ENCODE results near the gene DGKI. TPM values are rescaled to one million over a fixed set of nuclear protein-coding genes. Genes with fewer than 3 reads are reported as not detected.

Gene DGKI
- total and polyA plus RNA-seq, 2 of the 13 experiments (the other 11 are each of a cell fraction or from before 2014, with no cell fraction given): 0.09 to 0.17 TPM

GRCh38 chr7:137351941-137352340 is 494.8 kb downstream of the DGKI start:
- H3K4me3 ChIP-seq (replicated peaks in 1 of 3; ENCODE audit: insufficient read depth in 1 of 3, low read depth in 2 of 3, low read length in 3 of 3): no peak overlapping the region
- H3K36me3 ChIP-seq (replicated peaks in 1 of 2; ENCODE audit: control insufficient read depth in 1 of 2, insufficient read depth in 2 of 2, low read length in 2 of 2): no peaks in the 10 kb centered on the region
- H3K4me1 ChIP-seq (ENCODE audit: insufficient read depth, low read length): no peaks in the 10 kb centered on the region
- DNase-seq (ENCODE audit: low spot score) (no peak), ATAC-seq (no peak), FAIRE-seq (no peak)
- in situ Hi-C loops (cut with HindIII; ENCODE audit: extremely low pct_ligation_motif_present, low pct_unique_long_range_greater_than_20kb) (no loop called here), intact Hi-C loops (cut with micrococcal nuclease; ENCODE audit: unreplicated experiment) (no loop called here)
- H3K4me2 ChIP-seq (ENCODE audit: low read depth, low read length): no peak overlapping the region
- ChIA-PET CTCF (ENCODE audit: low intra/inter-chr PET ratio, low total read pairs) (no interaction called here), POLR2A (no interaction called here)
- no peak overlapping the region for H3K27ac ChIP-seq (ENCODE audit: extremely low read length, insufficient read depth, low read length)
- TF ChIP-seq ZNF850 (CRISPR knock-in tag; conservative IDR thresholded peaks at IDR 0.05) (no peak), ISX (CRISPR knock-in tag; conservative IDR thresholded peaks at IDR 0.05) (no peak), ZNF407 (CRISPR knock-in tag; IDR thresholded peaks at IDR 0.05; ENCODE audit: not compliant biosample characterization) (no peak), ZNF329 (CRISPR knock-in tag; IDR thresholded peaks at IDR 0.05; ENCODE audit: low read depth) (no peak), ZNF317 (CRISPR knock-in tag; IDR thresholded peaks at IDR 0.05) (no peak), ZNF180 (CRISPR knock-in tag; IDR thresholded peaks at IDR 0.05; ENCODE audit: borderline replicate concordance, low read depth) (no peak), IRF2 (CRISPR knock-in tag; IDR thresholded peaks at IDR 0.05) (no peak), EED (CRISPR knock-in tag; IDR thresholded peaks at IDR 0.05) (no peak), ADNP (CRISPR knock-in tag; IDR thresholded peaks at IDR 0.05) (no peak), ZNF704 (CRISPR knock-in tag; IDR thresholded peaks at IDR 0.05; ENCODE audit: borderline replicate concordance) (no peak), HNRNPL (IDR thresholded peaks at IDR 0.05; ENCODE audit: low read depth, low read length) (no peak), ZMAT3 (CRISPR knock-in tag; conservative IDR thresholded peaks at IDR 0.05) (no peak), TFDP1 (CRISPR knock-in tag; IDR thresholded peaks at IDR 0.05; ENCODE audit: borderline replicate concordance) (no peak), ZC3H13 (CRISPR knock-in tag; IDR thresholded peaks at IDR 0.05) (no peak), SRSF4 (IDR thresholded peaks at IDR 0.05; ENCODE audit: low read depth, low read length, poor library complexity, severe bottlenecking) (no peak)
- no peaks in the 10 kb centered on the region for H3K9me3 ChIP-seq (ENCODE audit: low read length)
- H3K27me3 ChIP-seq (ENCODE audit: control insufficient read depth in 1 of 2, insufficient read depth in 2 of 2, low read length in 2 of 2): no peaks in the 10 kb centered on the region
- BruUV-seq (replicated peaks): no TSS peak
- H4K20me1 ChIP-seq (ENCODE audit: insufficient read depth, low read length): no peaks in the 10 kb centered on the region
- H3K9ac ChIP-seq (ENCODE audit: insufficient read depth, low read depth, low read length): no peak overlapping the region
- H2AFZ ChIP-seq (ENCODE audit: low read length): no peak overlapping the region
- 2% methylated on average over 2 of the region's 2 CpGs for WGBS (ENCODE audit: low lambda C conversion rate)
- no peaks in the 10 kb centered on the region for H3K79me2 ChIP-seq (ENCODE audit: insufficient read depth, low read length)
